NCI-H774 (cell line): Measurements from ENCODE around the gene AQP6.

Experiments
- DNase-seq: peaks from one replicate; lab custom pipeline; 2025; lab: John Stamatoyannopoulos, UW

Gene AQP6

DNA sequence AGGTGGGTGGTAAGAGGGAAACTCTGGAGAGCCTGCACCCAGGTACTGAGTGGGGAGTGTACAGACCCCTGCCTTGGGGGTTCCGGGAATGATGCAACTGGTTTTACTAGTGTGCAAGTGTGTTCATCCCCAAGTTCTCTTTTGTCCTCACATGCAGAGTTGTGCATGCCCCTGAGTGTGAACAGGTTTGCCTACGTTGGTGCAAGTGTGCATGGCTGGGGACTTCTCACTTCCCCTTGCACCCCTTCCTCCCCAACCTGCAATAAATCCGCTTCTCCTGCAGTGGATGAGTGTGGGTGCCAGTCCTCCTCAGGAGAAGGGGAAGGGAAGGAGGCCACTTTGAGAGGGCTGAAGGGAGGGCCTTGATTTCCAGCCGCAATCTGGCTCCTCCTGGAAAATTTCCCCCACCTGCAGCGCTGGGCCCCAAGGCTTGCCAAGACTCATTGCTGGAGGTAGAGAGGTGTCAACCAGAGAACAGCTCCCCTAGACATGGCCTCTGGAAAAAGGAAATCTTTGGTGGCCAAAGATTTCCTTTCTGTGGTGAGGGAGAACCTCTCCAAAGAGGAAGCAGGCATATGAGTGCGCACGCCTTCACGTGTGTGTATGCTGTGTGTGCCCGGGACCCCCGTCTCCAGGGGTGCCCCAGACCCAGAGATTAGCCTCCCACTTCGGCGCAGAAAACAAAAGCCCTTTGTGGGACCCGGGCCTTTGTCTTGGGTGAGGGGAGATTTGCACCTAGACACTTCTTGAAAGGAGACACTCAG is 16.7 kb upstream of the AQP6 start:
- no peak for DNase-seq

DNA sequence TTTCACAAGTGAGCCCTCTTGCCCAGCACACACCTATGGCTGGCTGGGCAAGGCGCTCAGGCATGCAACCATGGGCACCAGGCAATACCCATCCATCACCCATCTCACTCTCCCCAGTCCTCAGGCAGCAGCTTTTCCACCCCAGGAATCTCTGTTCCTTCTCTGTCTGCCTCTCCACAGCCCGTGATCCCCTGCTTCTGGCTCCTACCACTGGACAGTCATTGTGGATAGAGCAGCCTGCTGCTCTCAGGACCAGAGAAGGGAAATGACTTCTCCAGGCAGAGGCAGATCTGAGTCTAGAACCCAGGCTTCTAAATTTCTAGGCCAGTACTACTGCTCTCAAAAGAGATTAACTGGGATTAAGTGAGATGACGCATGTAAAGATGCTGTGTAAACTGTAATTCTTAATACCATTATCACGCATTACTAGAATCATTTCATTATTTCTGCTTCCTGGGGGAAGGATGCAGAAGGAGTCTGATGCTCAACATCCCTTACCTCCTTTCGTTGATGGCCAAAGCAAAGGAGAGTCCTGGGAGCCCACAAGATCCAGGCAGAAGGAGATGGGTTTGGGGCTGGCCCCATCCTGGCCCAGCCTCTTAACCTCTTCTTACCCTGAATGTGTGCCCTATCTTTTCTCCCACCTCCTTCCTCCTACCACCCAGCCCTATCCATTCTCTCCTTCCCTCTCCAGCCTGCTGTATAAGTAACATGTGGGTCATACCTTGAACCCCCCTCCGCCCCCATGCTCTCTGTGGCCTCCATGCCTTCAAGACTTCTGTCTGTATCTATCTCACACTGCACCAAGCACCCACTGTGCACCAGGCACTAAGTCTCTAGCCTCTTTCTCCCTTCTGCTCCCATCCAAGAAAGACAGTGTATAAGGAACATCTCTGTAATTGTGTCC is 15.8 kb upstream of the AQP6 start:
- no peak for DNase-seq

DNA sequence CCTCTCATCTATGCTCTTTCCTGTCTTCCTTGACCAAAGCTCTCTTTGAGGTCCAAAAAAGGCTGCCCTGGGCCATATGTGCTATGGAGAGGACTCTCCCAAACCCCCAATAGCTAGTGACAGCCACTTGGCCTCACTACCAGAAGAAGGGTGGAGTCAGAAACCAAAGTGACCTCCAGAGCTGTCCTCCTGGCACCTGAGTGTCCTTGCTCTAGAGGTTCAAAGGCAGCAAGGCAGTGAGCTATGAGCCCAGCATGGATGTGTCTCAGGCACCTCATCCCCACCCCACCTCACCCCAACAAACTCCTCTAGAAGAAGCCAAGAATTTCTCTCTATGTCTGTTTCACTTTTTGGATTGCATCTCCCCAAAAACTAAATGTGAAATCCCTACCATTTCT is 15.2 kb upstream of the AQP6 start:
- no peak for DNase-seq

DNA sequence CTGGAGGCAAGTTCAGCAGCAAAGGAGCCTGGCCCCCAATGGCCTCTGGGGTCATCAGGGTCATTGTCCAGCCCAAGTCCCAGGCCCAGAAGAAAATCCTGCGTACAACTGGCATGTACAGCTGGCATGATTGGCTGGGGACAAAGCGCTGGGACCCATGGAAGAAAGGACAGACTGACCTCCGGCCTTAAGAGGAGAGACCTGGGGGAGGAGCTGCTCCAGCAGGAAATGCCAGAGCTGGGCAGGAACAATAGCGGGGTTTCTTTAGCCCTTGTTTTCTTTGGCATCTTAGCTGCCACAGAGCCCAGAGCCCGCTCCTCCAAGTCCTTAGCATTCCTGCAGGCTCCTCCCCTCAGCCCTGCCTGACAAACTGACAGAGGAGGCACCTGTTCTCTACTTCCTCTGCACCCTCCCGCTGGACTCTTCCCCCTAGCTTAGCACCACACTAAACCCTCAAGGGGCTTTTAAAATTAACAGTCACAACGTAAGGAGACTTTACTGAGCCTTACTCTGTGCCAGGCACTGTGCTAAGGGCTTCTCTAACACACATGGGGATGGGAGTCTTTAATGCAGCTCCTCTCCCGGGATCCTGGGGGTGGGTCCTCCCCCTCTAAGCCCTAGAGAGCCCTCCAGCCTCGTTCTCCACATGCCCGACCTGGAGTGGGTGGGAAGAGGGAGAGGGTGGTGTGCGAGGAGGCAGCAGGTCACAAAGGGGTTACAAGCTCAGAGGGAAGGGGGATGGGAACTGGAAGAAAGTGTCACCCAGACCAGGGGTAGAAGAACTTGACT is 12.9 kb upstream of the AQP6 start:
- no peak for DNase-seq

DNA sequence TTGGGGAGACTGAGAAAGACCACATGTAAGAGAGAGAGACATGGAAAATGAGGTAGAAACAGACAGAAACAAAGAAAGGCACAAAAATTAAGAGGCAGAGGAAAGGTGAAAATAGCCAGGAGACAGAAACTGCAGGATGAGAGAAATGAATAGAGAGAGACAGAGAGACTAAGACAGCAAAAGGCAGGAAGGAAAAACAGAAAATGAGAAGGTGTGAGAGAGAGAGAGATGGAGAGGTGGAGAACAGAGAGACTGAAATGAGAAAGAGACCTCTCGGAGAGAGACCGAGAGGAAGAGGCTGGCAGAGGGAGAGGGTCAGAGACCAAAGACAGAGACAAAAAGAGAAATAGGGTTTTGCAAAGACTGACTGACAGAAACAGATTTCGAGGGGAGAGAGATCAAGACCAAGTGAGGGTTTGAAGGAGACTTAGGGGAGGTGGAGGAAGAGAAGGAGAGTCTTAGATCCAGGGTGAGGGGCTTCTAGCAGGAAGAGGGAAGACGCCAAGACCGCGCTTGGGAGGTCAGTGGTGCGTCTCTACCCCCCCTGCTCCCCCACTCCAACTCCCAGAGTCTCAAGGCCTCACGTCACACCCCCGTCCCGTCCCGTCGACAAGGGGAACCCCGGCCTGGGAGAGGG is 12.2 kb upstream of the AQP6 start:
- DNase-seq = no peak

DNA sequence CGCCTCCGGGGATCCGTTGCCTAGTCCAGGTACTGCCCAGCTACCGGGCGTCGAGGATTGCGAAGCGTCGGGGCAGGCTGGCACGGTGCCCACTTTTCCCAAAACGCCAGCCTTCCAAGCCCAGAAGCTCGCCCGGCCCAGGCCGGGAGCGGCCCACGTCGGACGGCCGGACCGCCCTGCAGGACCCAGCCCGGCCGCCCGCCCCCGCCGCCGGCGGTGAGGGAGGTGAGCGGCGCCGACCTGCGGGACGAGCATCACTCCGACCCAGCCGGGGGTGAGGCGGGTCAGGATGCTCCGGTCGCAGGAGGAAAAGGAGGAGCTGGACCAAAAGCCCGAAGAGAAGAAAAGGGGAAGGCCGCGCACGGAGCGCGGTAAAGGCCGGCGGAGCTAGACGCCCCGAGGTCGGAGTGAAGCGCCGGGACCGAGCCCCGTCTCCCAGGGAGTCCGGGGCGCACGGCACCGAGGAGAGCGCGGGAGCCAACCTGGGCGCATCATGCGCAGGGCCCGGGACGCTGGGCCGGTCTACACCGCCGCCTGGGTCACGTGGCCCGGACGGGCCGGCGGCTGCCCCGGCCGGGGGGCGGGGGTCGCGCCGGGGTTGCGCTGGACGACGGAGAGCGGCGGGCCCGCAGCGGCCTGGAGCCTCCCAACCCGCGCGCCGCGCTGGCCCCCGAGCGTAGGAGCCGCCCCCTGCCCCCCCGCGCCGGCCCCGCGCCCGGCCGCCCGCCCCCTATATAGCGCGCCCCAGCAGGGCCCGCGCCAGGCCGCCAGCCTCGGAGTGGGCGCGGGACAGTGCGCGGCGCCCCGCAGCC is 11.4 kb upstream of the AQP6 start, which contains the start of gene AQP5:
AQP5 (plus strand) TSS at position 762 of the 812 bp plus-strand sequence. CDS start 146 bp downstream, outside the sequence.
- no peak for DNase-seq

DNA sequence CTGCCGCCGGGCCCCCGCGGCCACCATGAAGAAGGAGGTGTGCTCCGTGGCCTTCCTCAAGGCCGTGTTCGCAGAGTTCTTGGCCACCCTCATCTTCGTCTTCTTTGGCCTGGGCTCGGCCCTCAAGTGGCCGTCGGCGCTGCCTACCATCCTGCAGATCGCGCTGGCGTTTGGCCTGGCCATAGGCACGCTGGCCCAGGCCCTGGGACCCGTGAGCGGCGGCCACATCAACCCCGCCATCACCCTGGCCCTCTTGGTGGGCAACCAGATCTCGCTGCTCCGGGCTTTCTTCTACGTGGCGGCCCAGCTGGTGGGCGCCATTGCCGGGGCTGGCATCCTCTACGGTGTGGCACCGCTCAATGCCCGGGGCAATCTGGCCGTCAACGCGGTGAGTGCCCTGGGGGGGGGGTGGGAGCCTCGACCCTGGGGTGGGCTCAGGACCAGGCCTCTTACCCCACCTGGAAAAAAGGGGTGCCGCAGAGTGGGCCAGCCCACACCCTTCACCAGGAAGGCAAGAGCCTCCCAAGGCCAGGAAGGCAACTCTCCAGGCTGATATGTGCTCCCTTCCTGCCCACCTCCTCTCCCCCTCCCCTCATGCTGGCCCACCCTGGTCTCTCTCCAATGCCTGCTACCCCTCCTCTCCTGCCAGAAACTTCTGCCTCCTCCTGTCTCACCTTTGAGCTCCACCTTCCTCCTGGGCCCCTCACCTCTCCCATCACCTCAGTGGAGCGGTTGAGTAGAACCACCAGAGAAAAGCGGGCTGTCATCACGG is 10.6 kb upstream of the AQP6 start:
- DNase-seq = no peak

DNA sequence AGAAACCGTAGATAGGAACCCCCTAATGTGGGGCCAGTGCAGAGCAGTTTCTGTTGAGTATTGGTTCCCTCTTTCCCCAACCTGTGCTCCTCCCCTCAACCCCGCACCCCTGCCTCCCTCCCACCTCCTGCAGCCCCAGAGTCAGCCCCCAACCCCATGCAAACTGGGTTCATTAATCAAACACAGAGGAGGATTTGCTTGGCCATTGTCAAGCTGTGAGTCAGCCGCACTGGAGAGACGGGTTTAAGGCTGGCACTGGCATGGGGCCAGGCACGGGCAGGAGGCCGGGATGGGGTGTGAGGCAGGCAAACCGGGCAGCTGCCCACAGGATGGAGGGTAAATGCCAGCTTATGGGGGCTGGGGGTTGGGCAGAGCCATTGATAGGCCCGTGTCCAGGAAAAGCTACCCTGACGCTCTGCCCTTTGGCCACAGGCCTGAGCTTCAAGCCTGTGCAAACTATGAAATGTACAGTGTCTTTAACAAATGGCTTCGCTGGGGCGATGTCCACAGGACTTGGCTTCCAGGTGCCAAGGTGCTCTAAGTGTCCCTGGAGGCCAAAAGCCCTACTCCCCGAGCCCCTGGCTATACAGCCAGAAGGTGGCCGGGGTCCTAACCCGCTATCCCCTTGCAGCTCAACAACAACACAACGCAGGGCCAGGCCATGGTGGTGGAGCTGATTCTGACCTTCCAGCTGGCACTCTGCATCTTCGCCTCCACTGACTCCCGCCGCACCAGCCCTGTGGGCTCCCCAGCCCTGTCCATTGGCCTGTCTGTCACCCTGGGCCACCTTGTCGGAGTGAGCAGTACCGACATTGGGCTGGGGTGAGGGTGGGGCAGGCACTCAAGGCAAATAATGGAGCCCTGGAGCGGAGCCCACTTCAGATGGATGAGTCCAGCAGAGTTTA is 9.6 kb upstream of the AQP6 start:
- peak; percentile 61 for DNase-seq

DNA sequence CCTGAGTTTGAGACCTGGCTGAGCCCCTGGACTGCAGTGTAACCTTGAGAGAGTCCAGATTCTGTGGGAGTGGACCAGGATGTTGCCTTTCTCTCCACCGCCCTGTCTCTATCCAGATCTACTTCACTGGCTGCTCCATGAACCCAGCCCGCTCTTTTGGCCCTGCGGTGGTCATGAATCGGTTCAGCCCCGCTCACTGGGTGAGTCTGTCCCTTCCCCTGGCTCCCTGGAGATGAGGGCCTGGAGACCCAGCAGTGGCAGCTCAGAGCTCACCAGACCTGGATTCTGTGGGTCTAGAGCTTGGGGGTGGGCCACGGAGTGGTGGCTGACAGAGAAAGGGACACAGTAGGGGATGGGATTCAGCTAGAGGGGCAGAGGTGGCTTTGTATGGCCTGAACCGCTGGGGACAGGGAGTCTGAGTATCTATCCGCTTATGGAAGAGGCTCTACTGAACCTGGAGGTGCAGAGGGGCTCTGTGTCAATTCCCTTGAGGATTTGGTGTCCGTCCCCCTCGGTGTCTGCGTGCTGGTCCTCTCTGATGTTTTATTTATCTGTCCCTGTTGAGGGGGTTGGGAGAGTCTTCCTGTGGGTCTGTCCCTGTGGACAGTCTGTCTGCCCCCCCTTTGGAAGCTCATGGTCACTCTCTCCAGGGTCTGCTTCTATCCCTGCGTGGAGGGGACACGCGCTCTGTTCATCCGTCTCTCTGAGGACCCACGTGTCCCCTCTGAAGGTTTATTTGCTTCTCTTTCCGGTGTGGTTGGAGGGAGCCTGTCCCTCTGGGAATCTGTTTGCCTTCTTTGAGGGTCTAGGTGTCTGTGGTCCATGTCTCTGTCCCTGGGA is 8.6 kb upstream of the AQP6 start:
- DNase-seq = no peak

DNA sequence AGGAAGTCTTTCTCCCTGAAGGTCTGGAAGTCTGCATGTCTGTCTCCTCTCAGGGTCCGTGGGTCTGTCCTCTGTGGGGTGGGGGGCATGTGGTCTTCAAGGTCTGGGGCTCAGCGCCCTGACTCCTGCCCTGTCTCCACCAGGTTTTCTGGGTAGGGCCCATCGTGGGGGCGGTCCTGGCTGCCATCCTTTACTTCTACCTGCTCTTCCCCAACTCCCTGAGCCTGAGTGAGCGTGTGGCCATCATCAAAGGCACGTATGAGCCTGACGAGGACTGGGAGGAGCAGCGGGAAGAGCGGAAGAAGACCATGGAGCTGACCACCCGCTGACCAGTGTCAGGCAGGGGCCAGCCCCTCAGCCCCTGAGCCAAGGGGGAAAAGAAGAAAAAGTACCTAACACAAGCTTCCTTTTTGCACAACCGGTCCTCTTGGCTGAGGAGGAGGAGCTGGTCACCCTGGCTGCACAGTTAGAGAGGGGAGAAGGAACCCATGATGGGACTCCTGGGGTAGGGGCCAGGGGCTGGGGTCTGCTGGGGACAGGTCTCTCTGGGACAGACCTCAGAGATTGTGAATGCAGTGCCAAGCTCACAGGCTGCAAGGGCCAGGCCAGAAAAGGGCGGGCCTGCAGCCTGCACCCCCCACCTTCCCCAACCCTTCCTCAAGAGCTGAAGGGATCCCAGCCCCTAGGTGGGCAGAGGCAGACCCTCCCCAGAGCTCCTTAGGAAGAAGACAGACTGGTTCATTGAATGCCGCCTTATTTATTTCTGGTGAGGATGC is 7.7 kb upstream of the AQP6 start:
- DNase-seq = no peak

DNA sequence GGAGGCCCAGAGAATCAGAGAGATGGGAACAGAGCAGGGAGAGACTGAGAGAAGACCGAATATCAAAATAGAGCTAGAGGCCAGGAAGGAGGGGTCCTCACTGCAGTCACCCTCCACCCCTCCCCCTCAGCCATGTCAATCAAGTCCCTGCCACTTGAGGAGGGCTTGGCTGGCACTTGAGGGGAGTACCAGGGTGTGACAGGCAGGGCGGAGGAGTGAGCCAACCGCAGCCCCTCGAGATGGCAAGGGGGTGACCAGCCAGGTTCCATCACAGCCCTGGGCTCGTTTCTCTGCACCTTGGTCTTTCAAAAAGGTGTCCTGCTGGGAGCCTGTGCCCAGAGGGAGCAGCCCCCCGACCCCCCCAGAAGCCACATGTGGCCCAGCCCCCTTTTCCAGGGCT is 6.9 kb upstream of the AQP6 start:
- no peak for DNase-seq

DNA sequence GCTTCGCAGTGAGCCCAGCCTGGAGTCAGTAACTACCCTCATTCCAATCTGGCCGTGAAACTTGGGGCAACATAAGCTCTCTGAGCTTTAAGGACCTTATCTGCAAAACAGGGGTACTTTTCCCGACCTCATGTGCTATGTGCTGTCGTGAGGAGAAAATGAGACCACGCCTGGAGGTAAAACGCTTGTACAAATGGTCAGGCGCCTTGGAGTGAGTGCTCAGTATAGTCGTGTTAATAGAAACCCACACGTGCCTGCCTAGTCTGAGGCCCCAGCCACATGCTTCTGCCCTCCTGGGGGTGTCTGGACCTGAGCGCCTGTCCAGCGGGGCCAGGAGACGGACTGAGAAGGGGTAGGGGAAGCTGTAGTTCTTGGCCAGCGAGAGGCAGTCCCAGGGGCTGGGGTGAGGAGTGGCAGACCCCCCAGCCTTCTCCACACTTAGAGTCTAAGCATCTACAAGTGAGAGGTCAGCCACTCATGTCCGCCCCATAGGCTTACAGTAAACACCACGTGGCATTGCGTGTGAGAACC is 6.2 kb upstream of the AQP6 start:
- DNase-seq = no peak

DNA sequence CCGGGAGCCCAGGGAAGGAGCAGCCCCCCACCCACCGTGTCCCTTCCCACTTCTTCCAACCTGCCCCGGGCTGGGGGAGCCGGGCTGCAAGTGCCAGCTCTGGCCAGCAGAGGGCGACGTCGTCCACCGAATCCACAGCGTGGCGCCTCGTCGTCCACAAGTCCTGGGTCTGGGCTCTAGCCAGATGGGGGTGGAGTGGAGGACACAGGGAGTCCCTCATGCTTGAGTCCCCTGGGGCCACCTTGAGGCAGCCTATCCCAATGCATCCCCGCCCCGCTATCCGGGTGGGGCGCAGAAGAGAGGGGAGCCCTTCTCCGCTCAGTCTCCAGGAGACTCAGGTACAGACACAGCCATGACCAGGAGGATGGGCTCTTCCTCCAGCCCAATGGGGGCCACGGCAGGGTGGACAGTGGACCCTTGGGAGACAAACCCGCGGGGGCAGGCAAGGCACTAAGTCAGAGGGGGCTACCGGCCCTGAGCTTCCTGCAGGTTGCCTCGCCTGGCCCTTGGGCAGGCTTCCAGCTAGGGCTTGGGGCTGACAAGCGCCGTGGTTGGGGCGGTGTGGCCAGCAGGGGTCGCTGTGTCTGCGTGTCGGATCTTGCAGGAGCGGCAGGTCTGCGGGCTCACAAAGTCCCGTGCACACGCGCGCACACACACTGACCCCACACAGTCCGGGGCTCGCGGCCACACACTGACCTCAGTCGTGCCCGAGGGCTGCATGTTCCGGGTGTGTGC is 5.5 kb upstream of the AQP6 start:
- peak; percentile 77 for DNase-seq

DNA sequence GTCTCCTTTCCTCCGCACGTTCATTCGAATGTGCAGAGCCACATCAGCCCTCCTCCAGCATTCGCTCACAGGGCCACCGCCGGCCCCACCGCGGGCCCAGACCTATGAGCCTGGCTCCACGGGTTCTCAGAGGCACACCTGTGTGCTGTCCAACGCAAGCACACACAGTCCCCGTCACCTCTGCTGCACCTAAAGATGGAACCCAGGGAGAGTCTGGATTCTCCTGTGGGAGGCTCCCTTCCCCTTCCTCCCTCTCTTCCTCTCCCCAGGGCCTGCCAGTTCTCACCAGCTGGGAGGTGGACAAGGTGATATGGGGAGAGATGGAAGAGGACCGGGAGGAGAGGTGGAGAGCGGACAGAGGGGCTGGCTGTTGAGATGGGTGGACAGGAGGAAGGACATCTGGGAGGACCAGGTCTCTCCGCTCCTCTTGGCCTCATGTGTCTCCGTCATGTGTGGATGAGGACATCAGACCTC is 4.9 kb upstream of the AQP6 start:
- no peak for DNase-seq

DNA sequence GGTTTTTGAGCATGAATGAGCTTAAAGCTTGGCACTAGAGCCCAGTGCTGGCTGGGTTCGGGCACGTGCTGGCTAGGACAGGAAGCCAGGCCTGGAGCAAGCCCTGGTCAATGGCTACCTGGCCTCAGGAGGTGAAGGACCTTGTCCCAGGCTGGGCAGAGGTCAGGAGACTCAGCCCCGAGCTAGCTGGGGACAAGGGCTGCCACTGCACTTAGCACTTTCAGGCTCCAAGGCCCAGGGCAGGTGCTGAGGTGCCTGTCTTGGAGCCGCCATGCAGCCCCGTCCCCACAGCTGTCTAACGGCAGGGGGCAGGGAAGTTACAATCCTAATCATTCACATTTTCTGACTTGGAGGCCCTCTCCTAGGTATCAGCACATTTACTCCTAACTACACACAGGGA is 4.3 kb upstream of the AQP6 start:
- no peak for DNase-seq

DNA sequence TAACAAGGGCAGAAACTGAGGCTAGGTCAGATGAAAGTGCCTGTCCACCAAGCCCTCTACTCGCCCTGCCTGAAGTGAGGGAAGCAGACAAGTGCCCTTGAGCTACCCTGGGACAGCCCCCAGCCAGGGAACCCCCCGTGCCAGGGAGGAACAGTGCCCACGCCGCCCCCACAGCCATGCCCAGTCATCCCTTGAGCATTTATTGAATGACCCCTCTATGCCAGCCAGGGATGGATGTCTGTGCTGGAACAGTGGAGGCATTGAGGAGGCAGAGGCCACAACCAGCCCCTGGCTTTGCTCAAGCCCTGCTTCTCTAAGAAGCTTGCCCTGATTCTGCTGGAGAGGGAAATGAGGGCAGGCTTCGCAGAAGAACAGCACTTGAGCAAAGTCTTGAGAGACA is 3.7 kb upstream of the AQP6 start:
- DNase-seq = no peak
